ENCODE results near the gene RABGEF1.
"Not testable (repeated sequence)": the region's sequence is repeated elsewhere in the genome, so short reads cannot be mapped to it uniquely, and the experiment has no call there.

The RABGEF1 gene

GRCh38 chr7:66764905-66765304 lies 24.4 kb downstream of the RABGEF1 start:
- not testable (repeated sequence) for DNase-seq (ENCODE audit: low read depth in 2 of 2)

- DNase-seq (ENCODE audit: low read depth in 2 of 2): not testable (repeated sequence)
These were observed 24.9 kb downstream of the RABGEF1 start for GRCh38 chr7:66765322-66766025.

GRCh38 chr7:66766041-66766440 lies 25.5 kb downstream of the RABGEF1 start:
- no peak for DNase-seq (ENCODE audit: low read depth in 2 of 2)

- DNase-seq (ENCODE audit: low read depth in 2 of 2): not testable (repeated sequence)
These were observed 27.0 kb downstream of the RABGEF1 start for GRCh38 chr7:66767486-66767885.

GRCh38 chr7:66768865-66769832 lies 28.6 kb downstream of the RABGEF1 start:
- DNase-seq (ENCODE audit: low read depth in 2 of 2): no peak

GRCh38 chr7:66769833-66770512 lies 29.4 kb downstream of the RABGEF1 start:
- no peak for DNase-seq (ENCODE audit: low read depth in 2 of 2)

- DNase-seq (ENCODE audit: low read depth in 2 of 2): no peak
These were observed 31.3 kb downstream of the RABGEF1 start for GRCh38 chr7:66771795-66772194.

- not testable (repeated sequence) for DNase-seq (ENCODE audit: low read depth in 2 of 2)
These were observed 33.2 kb downstream of the RABGEF1 start for GRCh38 chr7:66773744-66774143.

- not testable (repeated sequence) for DNase-seq (ENCODE audit: low read depth in 2 of 2)
These were observed 35.9 kb downstream of the RABGEF1 start for GRCh38 chr7:66776383-66776782.

- DNase-seq (ENCODE audit: low read depth in 2 of 2): no peak
These were observed 36.4 kb downstream of the RABGEF1 start for GRCh38 chr7:66776800-66777442.

- no peak for DNase-seq (ENCODE audit: low read depth in 2 of 2)
These were observed 37.7 kb downstream of the RABGEF1 start for GRCh38 chr7:66778201-66778600.

GRCh38 chr7:66779669-66780409 lies 39.3 kb downstream of the RABGEF1 start:
- no peak for DNase-seq (ENCODE audit: low read depth in 2 of 2)

- DNase-seq (ENCODE audit: low read depth in 2 of 2): no peak
These were observed 41.0 kb downstream of the RABGEF1 start for GRCh38 chr7:66781408-66782090.

GRCh38 chr7:66782875-66783274 lies 42.3 kb downstream of the RABGEF1 start:
- not testable (repeated sequence) for DNase-seq (ENCODE audit: low read depth in 2 of 2)

- DNase-seq (ENCODE audit: low read depth in 2 of 2): not testable (repeated sequence)
These were observed 43.5 kb downstream of the RABGEF1 start for GRCh38 chr7:66783887-66784595.

- DNase-seq (ENCODE audit: low read depth in 2 of 2): no peak
These were observed 49.7 kb downstream of the RABGEF1 start for GRCh38 chr7:66790196-66790595.

- DNase-seq (ENCODE audit: low read depth in 2 of 2): no peak
These were observed 50.2 kb downstream of the RABGEF1 start for GRCh38 chr7:66790725-66791124.

- no peak for DNase-seq (ENCODE audit: low read depth in 2 of 2)
These were observed 60.1 kb downstream of the RABGEF1 start for GRCh38 chr7:66800591-66800990.

- no peak for DNase-seq (ENCODE audit: low read depth in 2 of 2)
These were observed 63.5 kb downstream of the RABGEF1 start for GRCh38 chr7:66804001-66804400.

- DNase-seq (ENCODE audit: low read depth in 2 of 2): no peak
These were observed 67.2 kb downstream of the RABGEF1 start for GRCh38 chr7:66807736-66808135.
